Vagina (tissue), 2 donors: Measurements from ENCODE around the gene SRRT.

Experiments
- POLR2A ChIP-seq, 2 donors: fragments of 450-650 bp; IDR thresholded peaks; one replicate each; pipeline ENCODE4 v1.6.1; 2017; ENCODE audit warnings: antibody characterized with exemption in 2 of 2, mild to moderate bottlenecking in 2 of 2, moderate library complexity in 2 of 2
- TF ChIP-seq, protein P1 (sequence below), 3 experiments: fragments of 450-650 bp in 2 of 3; fragments of 200-600 bp in 1 of 3; sonication (generic) in 1 of 3; IDR thresholded peaks; one replicate each; pipeline ENCODE4 v1.5.1; 2017 to 2019; ENCODE audit warnings: antibody characterized with exemption in 3 of 3, mild to moderate bottlenecking in 2 of 3, moderate library complexity in 2 of 3

DNA sequence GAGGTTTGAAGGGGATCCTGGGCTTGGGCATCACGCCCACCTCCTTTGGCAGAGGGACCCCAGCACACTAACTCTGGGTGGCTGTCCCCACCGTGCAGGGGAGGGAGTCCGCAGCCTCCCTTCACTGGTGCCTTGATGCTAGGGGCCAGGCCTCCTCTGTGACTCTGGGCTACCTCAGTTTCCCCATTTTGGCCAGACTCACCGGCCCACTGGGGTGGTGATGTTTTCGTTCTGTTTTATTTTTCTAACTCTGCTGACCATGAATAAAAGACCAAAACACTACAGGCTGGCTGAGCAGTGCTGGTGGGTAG is 8.2 kb upstream of the SRRT start:
- TF ChIP-seq, protein P1, sequence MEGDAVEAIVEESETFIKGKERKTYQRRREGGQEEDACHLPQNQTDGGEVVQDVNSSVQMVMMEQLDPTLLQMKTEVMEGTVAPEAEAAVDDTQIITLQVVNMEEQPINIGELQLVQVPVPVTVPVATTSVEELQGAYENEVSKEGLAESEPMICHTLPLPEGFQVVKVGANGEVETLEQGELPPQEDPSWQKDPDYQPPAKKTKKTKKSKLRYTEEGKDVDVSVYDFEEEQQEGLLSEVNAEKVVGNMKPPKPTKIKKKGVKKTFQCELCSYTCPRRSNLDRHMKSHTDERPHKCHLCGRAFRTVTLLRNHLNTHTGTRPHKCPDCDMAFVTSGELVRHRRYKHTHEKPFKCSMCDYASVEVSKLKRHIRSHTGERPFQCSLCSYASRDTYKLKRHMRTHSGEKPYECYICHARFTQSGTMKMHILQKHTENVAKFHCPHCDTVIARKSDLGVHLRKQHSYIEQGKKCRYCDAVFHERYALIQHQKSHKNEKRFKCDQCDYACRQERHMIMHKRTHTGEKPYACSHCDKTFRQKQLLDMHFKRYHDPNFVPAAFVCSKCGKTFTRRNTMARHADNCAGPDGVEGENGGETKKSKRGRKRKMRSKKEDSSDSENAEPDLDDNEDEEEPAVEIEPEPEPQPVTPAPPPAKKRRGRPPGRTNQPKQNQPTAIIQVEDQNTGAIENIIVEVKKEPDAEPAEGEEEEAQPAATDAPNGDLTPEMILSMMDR (IDR thresholded peaks at IDR 0.05) = no peak
- TF ChIP-seq POLR2A (IDR thresholded peaks at IDR 0.05) = no peak
